Measurements from ENCODE around the gene CHST9.

Gene CHST9

GRCh38 chr18:26862084-26862483, 323.0 kb downstream of the CHST9 start:
- DNase-seq, result no peak

Data from activated CD4-positive, alpha-beta T cell treated with anti-CD3 and anti-CD28 coated beads, Interleukin-2, amount 50 U/mL, for 4 hours (primary cell).